Measurements from ENCODE around the gene TCP11L2.

DNA sequence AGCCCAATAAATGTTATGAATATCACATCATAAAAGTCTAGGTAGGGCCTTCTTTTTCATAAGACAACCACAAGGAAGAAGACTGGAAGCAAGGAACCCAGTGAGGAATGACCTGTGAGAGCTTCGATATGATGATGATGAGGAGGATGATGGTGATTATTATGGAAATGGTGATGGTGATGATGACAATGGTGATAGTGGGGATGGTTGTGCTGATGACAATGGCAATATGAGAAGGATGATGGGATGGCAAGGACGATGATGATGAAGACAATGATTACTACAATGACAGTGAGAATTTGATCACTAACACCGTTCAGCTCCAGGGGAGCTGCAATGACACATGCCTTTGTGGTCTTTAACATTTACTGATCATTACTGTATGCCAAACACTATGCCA is 47.0 kb upstream of the TCP11L2 start:
- TF ChIP-seq, protein P1, sequence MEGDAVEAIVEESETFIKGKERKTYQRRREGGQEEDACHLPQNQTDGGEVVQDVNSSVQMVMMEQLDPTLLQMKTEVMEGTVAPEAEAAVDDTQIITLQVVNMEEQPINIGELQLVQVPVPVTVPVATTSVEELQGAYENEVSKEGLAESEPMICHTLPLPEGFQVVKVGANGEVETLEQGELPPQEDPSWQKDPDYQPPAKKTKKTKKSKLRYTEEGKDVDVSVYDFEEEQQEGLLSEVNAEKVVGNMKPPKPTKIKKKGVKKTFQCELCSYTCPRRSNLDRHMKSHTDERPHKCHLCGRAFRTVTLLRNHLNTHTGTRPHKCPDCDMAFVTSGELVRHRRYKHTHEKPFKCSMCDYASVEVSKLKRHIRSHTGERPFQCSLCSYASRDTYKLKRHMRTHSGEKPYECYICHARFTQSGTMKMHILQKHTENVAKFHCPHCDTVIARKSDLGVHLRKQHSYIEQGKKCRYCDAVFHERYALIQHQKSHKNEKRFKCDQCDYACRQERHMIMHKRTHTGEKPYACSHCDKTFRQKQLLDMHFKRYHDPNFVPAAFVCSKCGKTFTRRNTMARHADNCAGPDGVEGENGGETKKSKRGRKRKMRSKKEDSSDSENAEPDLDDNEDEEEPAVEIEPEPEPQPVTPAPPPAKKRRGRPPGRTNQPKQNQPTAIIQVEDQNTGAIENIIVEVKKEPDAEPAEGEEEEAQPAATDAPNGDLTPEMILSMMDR (conservative IDR thresholded peaks at IDR 0.05; ENCODE audit: low read length): no peak
- TF ChIP-seq EZH2phosphoT487 (IDR thresholded peaks at IDR 0.05; ENCODE audit: borderline replicate concordance): no peak

All from Loucy (cell line).